GM21529 (cell line): ENCODE data around the gene NFIA.

Source experiments
- ATAC-seq: cut with Tn5 transposase; IDR thresholded peaks from one replicate; pipeline ENCODE4 v1.9.1; 2021; ENCODE audit not compliant: unreplicated experiment

The NFIA gene

DNA sequence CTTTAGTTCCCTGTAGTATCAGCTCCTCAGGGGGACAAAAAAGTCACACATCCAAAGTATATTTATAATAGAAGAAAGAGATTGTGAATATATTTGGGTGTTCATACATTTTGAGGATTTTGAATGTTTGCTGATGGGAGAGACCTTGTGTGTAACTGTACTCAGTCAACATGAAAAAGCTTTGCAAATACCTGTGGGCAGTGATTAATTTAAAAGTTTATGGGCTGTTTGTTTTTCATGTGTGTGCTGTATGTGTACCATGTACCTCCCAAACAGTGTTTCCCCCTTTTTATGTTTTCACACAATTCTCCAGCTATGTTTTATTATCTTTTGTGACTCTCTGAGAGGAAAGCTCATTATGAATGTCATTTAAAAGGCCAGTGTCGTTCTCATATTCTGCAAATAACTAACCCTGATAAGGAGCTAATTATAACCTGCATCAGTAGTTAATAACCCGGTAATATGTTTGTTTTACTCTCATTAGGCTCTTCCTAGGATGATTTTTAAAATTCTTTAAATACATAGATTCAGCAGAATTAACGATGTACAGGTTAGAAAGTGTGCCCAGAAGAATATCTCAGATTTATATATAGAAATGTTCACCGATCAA lies 271.5 kb downstream of the NFIA start:
- ATAC-seq: no peak

- no peak for ATAC-seq
Observed at GRCh38 chr1:61356016-61356415, 273.7 kb downstream of the NFIA start.

GRCh38 chr1:61356995-61357394 lies 274.6 kb downstream of the NFIA start:
- ATAC-seq: no peak

DNA sequence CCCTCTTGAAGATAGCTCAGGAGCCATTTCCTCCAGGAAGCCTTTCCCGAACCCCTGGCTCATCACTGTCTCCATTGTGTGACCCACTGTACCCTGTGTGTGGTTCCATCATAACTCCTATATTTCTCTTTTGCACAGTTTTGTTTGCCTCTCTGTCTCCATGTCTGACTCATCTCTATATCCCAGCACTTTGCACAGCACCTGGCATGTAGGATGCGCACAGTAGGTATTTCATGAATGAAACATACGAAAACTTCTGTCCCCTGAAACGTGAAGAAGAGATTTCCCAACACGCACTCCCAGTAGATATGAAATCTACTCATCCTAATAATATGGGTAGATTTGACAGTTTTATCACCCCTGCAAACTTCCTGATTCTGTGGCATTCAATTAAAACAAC lies 275.2 kb downstream of the NFIA start:
- no peak for ATAC-seq

- no peak for ATAC-seq
Observed at GRCh38 chr1:61358770-61359455, 276.6 kb downstream of the NFIA start.

DNA sequence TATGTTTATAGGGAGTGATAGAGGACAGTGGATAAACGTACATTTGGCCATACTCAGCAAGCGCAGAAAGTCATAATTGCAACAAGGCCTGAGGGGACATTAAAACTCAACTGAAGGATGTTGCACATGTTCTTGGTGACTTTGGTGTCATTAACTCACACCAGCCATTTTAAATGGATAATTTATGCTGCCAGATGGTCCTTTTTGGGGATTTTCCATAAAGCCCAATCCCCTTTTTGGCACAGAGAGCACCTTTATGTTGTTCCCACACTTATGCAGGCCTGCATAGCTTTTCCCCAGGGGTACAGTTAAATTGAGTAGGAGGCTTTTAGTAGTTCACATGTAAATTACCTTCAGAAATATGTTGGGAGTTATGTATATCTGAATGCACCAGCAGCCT lies 279.6 kb downstream of the NFIA start:
- no peak for ATAC-seq

DNA sequence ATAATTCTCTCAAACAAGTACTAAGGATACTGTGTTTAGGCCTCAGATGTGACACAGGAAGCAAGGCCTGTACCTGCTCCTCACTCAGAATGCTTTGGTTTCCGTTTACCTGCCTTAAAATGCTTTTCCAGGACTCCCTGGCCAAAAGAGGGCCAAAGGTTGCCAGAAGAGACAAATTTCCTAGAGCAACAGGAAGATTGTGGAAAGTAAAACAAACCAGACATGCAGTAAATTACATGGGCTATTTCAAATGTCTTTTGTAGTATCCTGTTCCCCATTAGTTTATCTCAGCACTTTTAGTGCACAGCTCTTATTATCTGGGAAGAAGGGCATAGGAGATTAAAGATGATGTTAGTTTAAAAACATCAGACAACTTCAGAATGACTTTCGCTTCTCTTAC lies 280.0 kb downstream of the NFIA start:
- no peak for ATAC-seq

- ATAC-seq: no peak
Observed at GRCh38 chr1:61368366-61368765, 286.0 kb downstream of the NFIA start.

DNA sequence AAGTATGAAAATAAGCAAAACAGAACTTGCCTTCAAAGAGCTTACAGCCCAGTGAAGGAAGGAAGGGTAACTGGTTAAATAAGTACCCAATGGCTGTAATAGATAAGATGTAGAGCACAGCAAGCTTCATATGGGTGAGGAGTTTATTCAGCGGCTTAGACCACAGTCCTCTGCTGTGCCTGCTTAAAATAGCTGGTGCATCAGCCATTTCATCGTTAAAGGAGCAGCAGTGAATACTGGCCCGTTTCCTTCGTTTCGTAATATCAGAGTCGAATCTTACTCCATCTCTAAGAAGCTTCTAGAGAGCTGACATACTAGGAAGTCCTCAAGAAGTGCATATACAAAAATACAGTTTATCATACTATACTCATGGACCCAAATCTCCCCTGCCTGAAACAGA lies 286.5 kb downstream of the NFIA start:
- no peak for ATAC-seq

GRCh38 chr1:61370177-61370912 lies 288.0 kb downstream of the NFIA start:
- no peak for ATAC-seq

GRCh38 chr1:61370913-61371279 lies 288.5 kb downstream of the NFIA start:
- no peak for ATAC-seq

GRCh38 chr1:61372944-61373343 lies 290.6 kb downstream of the NFIA start:
- no peak for ATAC-seq

- ATAC-seq: no peak
Observed at GRCh38 chr1:61374156-61374555, 291.8 kb downstream of the NFIA start.

DNA sequence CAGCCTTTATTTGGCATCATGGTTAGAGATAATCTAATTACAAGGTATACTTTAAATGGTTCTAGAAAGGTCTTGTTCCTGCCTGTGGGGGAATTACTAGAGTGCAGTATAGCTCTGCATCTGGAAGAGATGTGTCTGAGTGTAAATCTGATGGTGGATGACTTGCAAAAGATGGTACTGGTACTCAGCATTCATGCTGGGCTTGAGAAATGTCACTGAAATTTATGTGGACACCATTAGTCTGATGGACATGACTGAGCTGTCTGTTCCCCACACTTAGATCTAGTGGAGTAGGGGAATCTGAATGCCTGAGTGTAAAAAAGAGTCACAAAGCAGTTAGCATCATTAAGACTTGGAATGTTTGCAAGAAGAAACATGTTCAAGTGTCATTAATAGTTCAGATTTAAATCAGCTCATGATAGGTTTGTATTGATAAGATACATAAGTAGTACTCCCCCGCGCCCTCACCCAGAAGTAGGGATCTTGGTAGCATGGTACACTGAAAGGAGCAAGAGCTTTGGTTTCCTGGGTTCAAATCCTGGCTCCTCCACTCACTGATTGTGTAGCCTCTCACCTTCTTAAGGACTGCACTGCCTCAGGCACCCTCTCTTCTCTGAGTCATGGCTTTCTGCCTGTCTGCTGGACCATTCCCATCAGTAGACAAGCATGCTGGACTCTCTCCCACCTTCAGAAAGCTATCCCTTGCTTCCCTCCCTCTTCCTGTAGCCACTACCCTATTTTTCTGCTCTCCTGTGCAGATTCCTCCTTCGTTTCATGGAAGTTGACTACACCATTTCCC lies 292.9 kb downstream of the NFIA start:
- ATAC-seq: no peak

- no peak for ATAC-seq
Observed at GRCh38 chr1:61376151-61376550, 293.8 kb downstream of the NFIA start.

GRCh38 chr1:61377242-61377958 lies 295.0 kb downstream of the NFIA start:
- ATAC-seq: no peak

- no peak for ATAC-seq
Observed at GRCh38 chr1:61378494-61379180, 296.3 kb downstream of the NFIA start.

DNA sequence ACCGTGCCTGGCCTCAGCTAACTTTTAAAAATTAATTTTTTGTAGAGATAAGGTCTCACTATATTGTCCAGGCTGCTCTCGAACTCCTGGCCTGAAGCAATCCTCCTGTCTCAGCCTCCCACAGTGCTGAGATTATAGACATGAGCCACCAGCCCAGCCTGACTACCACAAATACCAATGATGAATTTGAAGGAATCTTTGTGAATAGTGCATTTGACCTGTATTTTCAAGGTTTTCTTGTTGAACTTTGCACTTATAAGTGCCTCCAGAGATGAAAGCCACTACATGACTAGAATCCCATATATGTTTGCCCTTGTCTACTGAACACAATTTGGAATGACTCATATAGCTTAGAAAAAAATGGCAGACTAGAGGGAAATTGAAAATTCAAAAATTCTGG lies 297.3 kb downstream of the NFIA start:
- no peak for ATAC-seq

DNA sequence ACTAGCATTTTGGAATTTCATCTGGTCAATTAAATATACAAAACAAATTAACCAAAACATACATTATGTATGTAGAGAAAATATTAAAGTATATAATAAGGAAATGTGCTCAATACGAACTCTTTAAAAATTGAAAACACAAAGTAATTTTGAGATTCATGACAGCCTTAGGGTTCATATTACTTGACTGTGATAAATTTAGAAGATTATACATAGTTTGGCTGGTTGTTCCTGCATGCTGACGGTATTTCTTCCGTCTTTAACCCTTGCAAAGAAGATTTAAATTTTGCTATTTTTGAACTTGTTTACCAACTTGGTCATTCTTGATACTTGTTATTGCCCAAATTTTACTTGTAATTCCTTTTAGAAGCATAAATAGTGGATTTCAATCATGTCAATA lies 298.2 kb downstream of the NFIA start:
- ATAC-seq: no peak

DNA sequence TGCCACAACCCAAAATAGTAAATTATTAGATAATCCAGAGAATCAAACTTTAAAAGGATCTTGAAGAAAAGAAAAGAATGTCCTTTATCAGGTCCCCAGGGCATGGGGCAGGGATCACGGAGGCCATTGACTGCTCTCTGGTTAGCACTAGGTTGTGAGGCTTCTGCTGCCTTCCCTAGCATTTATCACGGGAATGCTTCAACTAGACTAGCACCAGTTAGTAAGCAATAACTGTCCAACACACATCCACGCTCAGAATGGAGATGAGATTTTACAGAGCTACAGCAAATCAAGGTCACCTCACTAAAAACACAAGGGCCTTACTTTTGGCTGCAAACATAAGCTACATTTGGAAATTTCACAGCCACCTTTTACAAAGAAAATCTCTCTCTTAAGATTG lies 304.0 kb downstream of the NFIA start:
- no peak for ATAC-seq
